Activated CD4-positive, alpha-beta T cell treated with anti-CD3 and anti-CD28 coated beads for 36 hours (primary cell): ENCODE measurements around the gene C2CD4D. TPM values are rescaled to one million over a fixed set of nuclear protein-coding genes. Genes with fewer than 3 reads are reported as not detected.

Experiments used
- ATAC-seq: fragments of 200-7000 bp; cut with Tn5 transposase; one replicate; pipeline ENCODE4 v1.10.0; 2021; ENCODE audit warnings: mild to moderate bottlenecking, moderate library complexity
- CTCF ChIA-PET: fragments of 350-600 bp; sonication (Branson Sonifier 250); formaldehyde crosslinking; loops from one replicate; lab custom pipeline; 2021; ENCODE audit warnings: antibody characterized with exemption; lab: Charles Lee
- POLR2A ChIA-PET: fragments of 350-600 bp; sonication (Branson Sonifier 250); formaldehyde crosslinking; loops from one replicate; lab custom pipeline; 2021; ENCODE audit warnings: antibody characterized with exemption, inconsistent platforms; lab: Charles Lee
- DNase-seq: peaks from one replicate; pipeline ENCODE4 v3.0.0-alpha.2; 2020
- H3K27ac Mint-ChIP-seq: one replicate; pipeline ENCODE4 v1.8.0; 2021; ENCODE audit warnings: mixed read lengths
- H3K27me3 Mint-ChIP-seq: one replicate; pipeline ENCODE4 v1.8.0; 2021; ENCODE audit warnings: mixed read lengths
- H3K36me3 Mint-ChIP-seq: one replicate; pipeline ENCODE4 v1.8.0; 2021; ENCODE audit warnings: low read depth, mixed read lengths
- H3K4me1 Mint-ChIP-seq: one replicate; pipeline ENCODE4 v1.8.0; 2021; ENCODE audit warnings: mixed read lengths
- H3K4me3 Mint-ChIP-seq: one replicate; pipeline ENCODE4 v1.8.0; 2021; ENCODE audit warnings: mild to moderate bottlenecking, moderate library complexity, mixed read lengths
- H3K9me3 Mint-ChIP-seq: one replicate; pipeline ENCODE4 v1.8.0; 2021; ENCODE audit warnings: low read depth, mixed read lengths
- intact Hi-C, 2 experiments: fragments of 100-400 bp; cut with DNase I in 1 of 2; cut with micrococcal nuclease in 1 of 2; formaldehyde crosslinking; loops; one replicate each; pipeline versions ENCODE4 v1.14.2 to v1.15.1; 2022 to 2024; cut with DNase I, micrococcal nuclease
- total RNA-seq, 2 experiments: library from RNA; stranded (reverse); gene quantifications; one replicate each; pipeline ENCODE4 v1.2.3, GENCODE V29; 2021

C2CD4D gene
- total RNA-seq, 2 experiments from 2014 or later: 2.1 to 2.4 TPM

DNA sequence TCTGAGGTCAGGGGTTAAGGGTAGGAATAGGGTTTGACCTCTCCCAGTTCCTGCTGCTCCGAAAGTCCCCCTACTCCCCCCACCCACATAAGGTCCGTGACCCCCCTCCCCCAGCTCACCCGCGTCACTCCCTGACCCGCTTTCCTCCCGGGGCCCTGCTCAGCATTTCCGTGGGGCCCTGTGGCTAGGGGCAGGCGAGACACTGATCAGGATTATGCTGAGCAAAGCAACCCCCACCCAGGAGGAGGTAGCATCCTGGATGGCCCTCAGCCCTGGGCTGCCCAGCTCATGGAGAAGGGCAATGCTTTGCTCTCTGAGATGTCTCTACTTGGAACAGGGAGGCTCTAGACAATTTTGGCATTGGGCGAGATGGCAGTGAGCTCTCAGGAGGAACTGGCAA lies 11.8 kb downstream of the C2CD4D start:
- Mint-ChIP-seq H3K9me3 (no peaks in the 10 kb centered on the region), H3K27me3 (no peaks in the 10 kb centered on the region), H3K4me1 (peaks cover 74% of the 10 kb centered on the region), H3K4me3 (peak overlapping the region; percentile 7), H3K36me3 (no peaks in the 10 kb centered on the region), H3K27ac (peak overlapping the region; percentile 73)
- POLR2A ChIA-PET: interaction anchor here (0.6 kb wide), 1 partner anchor 8 kb away, joined by 3 read pairs; no protein-coding TSS in a partner anchor
- ATAC-seq (no peak), DNase-seq (peak; percentile 54)
- intact Hi-C loops: loop anchor here (2.0 kb wide), 2 partner anchors 37 to 233 kb away; partner anchors contain the start of gene TDRKH (in 2 of the 2)
- CTCF ChIA-PET: interaction anchor here (0.9 to 1.4 kb wide), 3 partner anchors 9 to 38 kb away, joined by 3 to 7 read pairs (median 6); partner anchors contain the start of gene TDRKH

DNA sequence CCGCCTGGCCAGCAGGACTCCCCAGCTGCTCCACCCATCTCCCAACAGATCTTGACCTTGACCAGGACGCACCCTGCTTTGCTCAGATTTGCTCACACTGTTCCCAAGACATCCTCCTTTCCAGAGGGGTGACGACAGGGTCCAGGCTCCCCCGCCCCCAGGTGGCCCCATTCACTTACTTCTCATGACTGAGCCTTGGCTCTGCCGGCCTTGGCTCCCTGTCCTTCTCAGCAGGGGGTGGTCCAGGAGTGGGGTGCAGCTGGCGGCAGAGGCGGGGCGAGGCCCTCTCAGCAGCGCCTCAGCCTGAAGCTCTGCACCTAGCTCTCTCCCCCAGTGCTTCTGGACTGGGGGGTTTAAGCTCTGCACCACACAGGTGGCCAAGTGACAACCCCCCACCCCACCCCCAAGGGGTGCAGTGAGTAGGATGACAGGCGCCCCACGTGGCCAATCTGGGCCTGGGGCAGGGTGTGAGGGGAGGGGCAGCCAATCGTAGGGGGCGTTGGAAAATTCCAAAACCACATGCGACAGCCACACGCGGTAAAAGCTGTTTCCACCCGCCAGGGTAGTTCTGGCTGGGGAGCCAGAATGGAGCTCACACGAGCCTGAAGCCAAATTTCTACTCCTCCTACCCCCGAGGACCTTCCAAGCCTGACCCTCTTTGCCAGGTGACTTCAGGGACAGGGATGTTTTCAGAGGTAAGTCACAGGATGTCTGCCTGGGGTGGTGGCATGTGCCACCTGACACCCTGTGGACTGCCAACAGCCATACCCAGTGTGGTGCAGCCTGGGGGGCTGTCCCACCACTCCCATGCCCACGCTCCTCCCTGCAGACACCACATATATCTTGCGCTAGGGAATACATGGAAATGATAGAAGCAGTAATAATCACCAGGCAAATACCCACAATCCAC lies 13.6 kb downstream of the C2CD4D start:
- H3K27me3 Mint-ChIP-seq: no peaks in the 10 kb centered on the region
- H3K9me3 Mint-ChIP-seq: no peaks in the 10 kb centered on the region
- H3K36me3 Mint-ChIP-seq: no peaks in the 10 kb centered on the region
- POLR2A ChIA-PET: interaction anchor here (0.7 kb wide), 1 partner anchor 775 kb away, joined by 3 read pairs; no protein-coding TSS in a partner anchor
- H3K4me3 Mint-ChIP-seq: peak overlapping the region; percentile 65
- DNase-seq: peak; percentile 61
- intact Hi-C loops: no loop called here
- no peak for ATAC-seq
- peak overlapping the region; percentile 71 for H3K27ac Mint-ChIP-seq
- CTCF ChIA-PET: interaction anchor here (0.6 to 2.5 kb wide), 4 partner anchors 10 to 1655 kb away, joined by 3 to 10 read pairs (median 6); partner anchors contain the start of gene TDRKH
- H3K4me1 Mint-ChIP-seq: peaks cover 79% of the 10 kb centered on the region

DNA sequence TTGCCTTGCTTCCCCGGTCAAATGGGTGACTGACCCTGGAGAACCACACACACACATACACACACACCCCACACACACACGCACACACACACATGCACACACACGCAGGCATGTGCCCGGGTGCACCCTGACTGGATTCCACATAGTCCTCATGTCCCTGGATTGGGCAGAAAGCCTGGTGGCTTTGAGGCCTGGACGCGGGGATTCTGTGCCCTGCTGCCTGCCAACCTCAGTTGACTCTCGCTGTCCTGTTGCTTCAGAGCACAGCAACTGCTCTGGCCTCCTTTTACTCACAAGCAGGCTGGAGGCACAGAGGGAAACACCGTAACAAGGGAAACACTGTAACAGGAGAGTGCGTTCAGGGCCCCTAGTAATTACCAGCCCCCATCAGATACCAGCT lies 14.4 kb downstream of the C2CD4D start:
- DNase-seq (no peak), ATAC-seq (no peak)
- Mint-ChIP-seq H3K36me3 (no peaks in the 10 kb centered on the region), H3K27me3 (no peaks in the 10 kb centered on the region), H3K9me3 (no peaks in the 10 kb centered on the region), H3K27ac (peak overlapping the region; percentile 71), H3K4me3 (peak overlapping the region; percentile 65), H3K4me1 (peaks cover 79% of the 10 kb centered on the region)
- CTCF ChIA-PET: interaction anchor here (1.0 to 2.5 kb wide), 3 partner anchors 11 to 35 kb away, joined by 3 to 10 read pairs (median 7); partner anchors contain the start of gene TDRKH
- POLR2A ChIA-PET: interaction anchor here (0.6 kb wide), 1 partner anchor 548 kb away, joined by 3 read pairs; no protein-coding TSS in a partner anchor
- intact Hi-C loops: no loop called here

DNA sequence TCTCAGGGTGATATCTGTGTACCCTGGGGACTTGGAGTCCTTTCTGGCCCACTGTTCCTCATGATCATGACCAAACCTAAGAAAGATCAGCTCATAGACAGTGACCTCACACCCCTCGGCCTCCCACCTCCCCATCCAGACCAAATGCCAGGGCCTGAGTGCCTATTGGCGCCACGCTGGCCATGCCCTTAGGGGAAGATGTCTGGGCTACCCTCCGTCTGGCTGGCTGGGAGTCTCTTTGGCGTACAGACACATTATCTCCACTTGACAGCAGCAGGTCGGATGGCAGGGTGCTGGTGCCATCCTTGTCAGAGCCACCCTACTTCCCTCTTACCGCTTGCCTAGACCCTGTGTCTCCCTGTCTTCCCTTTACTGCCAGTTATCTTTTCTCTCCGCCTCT lies 16.4 kb downstream of the C2CD4D start:
- ATAC-seq (no peak), DNase-seq (no peak)
- H3K27me3 Mint-ChIP-seq: no peaks in the 10 kb centered on the region
- peak overlapping the region; percentile 9 for H3K4me3 Mint-ChIP-seq
- POLR2A ChIA-PET: interaction anchor here (0.6 kb wide), 1 partner anchor 540 kb away, joined by 3 read pairs; no protein-coding TSS in a partner anchor
- CTCF ChIA-PET: interaction anchor here (0.6 to 3.2 kb wide), 4 partner anchors 10 to 501 kb away, joined by 3 to 19 read pairs (median 5); partner anchors contain the start of genes FLG, MRPL9 and RORC
- no peaks in the 10 kb centered on the region for H3K9me3 Mint-ChIP-seq
- no peaks in the 10 kb centered on the region for H3K36me3 Mint-ChIP-seq
- peak overlapping the region; percentile 73 for H3K27ac Mint-ChIP-seq
- intact Hi-C loops: no loop called here
- peaks cover 73% of the 10 kb centered on the region for H3K4me1 Mint-ChIP-seq

DNA sequence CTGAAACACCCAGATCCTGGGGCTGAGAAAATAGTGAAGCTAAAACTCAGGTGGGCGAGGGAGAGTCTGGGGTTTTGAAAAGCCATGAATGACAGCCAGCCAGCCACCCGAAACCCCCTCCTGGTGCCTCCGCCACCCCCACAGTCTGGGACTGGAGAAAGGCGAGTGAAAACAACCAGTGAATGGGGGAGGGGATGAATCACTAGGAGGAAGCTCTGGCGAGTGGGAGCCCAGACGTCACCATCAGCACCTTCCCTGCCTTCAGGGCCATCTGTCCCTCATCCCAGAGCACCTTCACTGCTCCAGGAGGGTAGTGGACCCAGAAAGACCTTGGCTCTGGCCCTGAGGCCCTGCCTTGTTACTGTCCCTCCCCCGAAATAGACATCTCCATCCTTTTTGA lies 17.2 kb downstream of the C2CD4D start:
- intact Hi-C loops: loop anchor here in 1 of 2 experiments (1.0 kb wide), 1 partner anchor 32 kb away; the partner anchor contains the start of gene TDRKH
- peak overlapping the region; percentile 9 for H3K4me3 Mint-ChIP-seq
- H3K27me3 Mint-ChIP-seq: no peaks in the 10 kb centered on the region
- DNase-seq (peak; percentile 83), ATAC-seq (peak; percentile 38)
- peak overlapping the region; percentile 73 for H3K27ac Mint-ChIP-seq
- no peaks in the 10 kb centered on the region for H3K36me3 Mint-ChIP-seq
- peaks cover 73% of the 10 kb centered on the region for H3K4me1 Mint-ChIP-seq
- POLR2A ChIA-PET: interaction anchor here (0.6 to 1.1 kb wide), 3 partner anchors 24 to 539 kb away, joined by 3 to 4 read pairs (median 3); partner anchors contain the start of gene MRPL9
- CTCF ChIA-PET: interaction anchor here (0.6 to 3.2 kb wide), 7 partner anchors 11 to 727 kb away, joined by 3 to 19 read pairs (median 4); partner anchors contain the start of gene RORC
- H3K9me3 Mint-ChIP-seq: no peaks in the 10 kb centered on the region

DNA sequence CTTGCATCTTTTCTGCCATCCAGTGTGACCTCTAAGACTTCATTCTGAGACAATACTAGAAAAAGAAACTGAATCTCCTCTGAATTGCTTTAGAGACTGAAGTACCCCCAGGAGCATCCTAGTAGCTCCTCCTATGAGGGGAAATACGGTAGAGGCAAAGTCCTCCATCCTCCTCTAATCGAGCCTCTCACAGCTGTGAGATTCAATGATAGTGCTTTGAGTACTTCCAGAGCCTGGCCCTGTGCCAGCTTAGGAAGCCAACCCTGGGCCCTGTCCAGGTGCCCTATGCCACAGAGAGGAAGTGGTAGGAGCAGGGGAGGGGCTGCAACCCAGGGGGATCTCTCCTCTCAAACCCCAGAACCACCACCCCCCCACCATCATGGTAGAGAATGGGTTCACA lies 18.7 kb downstream of the C2CD4D start:
- Mint-ChIP-seq H3K4me1 (peaks cover 76% of the 10 kb centered on the region), H3K36me3 (no peaks in the 10 kb centered on the region), H3K9me3 (no peaks in the 10 kb centered on the region), H3K27me3 (no peaks in the 10 kb centered on the region), H3K4me3 (peak overlapping the region; percentile 30), H3K27ac (peak overlapping the region; percentile 83)
- ChIA-PET CTCF (interaction anchor here (0.6 to 3.2 kb wide), 9 partner anchors 10 to 227 kb away, joined by 3 to 19 read pairs (median 4); partner anchors contain the start of gene RORC), POLR2A (interaction anchor here (0.6 to 1.7 kb wide), 3 partner anchors 62 to 585 kb away, joined by 3 to 5 read pairs (median 3); partner anchors contain the start of gene CGN)
- ATAC-seq (peak; percentile 36), DNase-seq (no peak)
- intact Hi-C loops: no loop called here

DNA sequence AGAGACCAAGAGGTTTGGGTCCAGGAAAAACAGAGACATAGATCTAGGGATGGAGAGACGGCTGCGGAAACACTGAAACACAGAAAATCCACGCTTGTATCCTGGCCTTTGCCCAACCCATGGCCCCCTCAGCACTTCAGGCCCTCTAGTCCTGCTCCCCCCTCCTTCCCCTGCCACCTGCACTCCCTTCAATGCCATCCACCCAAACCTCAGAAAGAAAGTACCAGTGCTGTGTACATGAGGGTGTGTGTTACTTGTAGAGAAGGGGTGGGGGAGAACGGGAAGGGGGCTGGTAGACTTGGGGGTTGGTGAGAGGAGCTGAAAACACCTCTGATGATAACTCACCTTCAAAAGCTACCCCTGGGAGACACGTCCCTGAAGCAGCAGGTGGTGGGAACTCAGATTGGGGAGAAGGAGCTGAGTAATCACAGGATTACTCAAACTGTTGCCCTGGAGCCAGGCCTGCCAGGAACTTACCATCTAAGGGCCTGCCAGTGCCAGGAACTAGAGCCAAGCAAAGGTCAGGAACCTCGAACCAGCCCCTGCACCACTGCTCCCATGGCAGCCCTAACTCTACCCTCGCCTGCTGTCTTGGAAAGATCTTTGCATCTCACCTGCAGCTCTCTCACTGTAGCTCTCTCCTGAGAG lies 19.5 kb downstream of the C2CD4D start:
- ChIA-PET POLR2A (interaction anchor here (0.6 to 1.7 kb wide), 5 partner anchors 8 to 584 kb away, joined by 3 to 11 read pairs (median 3); partner anchors contain the start of genes CGN and TDRKH), CTCF (interaction anchor here (0.7 to 2.4 kb wide), 5 partner anchors 10 to 127 kb away, joined by 3 to 8 read pairs (median 4); no protein-coding TSS in a partner anchor)
- peak; percentile 75 for DNase-seq
- peak overlapping the region; percentile 30 for H3K4me3 Mint-ChIP-seq
- H3K4me1 Mint-ChIP-seq: peaks cover 75% of the 10 kb centered on the region
- intact Hi-C loops: no loop called here
- H3K27me3 Mint-ChIP-seq: no peaks in the 10 kb centered on the region
- peak overlapping the region; percentile 83 for H3K27ac Mint-ChIP-seq
- no peaks in the 10 kb centered on the region for H3K9me3 Mint-ChIP-seq
- ATAC-seq: peak; percentile 71
- no peaks in the 10 kb centered on the region for H3K36me3 Mint-ChIP-seq

DNA sequence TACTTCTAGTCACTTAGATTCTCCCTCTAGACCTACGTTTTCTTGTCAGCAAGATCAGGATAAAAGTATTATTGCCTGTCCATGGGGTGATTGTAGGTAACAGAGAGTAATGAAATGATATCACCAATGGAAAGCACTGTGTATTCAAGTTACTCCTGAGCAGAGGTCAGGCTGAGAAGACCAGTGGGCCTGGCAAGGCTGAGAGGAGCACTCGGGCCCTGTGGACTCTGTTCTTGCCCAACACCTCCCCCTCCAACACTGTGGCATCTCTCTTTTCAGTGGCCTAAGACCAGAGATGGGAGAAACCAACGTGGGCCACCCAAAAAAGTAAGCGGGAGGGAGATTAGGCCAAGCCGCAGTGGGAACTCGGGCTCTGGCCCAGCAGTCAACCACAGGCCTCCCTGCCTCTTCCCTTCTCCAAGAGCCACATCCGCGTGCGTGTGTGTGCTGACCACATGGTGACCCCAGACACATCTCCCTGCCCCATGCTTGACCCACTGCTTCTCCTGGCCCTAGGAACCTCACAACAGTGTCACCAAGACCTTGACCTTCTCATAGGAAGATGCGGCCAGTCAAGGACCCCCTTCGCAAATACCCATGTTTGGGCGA lies 20.3 kb downstream of the C2CD4D start:
- Mint-ChIP-seq H3K27ac (peak overlapping the region; percentile 74), H3K4me1 (peaks cover 78% of the 10 kb centered on the region), H3K27me3 (no peaks in the 10 kb centered on the region), H3K9me3 (no peaks in the 10 kb centered on the region), H3K4me3 (no peak overlapping the region), H3K36me3 (no peaks in the 10 kb centered on the region)
- intact Hi-C loops: no loop called here
- DNase-seq (no peak), ATAC-seq (no peak)
- CTCF ChIA-PET: interaction anchor here (2.1 to 2.4 kb wide), 2 partner anchors 9 to 11 kb away, joined by 8 read pairs; no protein-coding TSS in a partner anchor
- POLR2A ChIA-PET: interaction anchor here (0.7 to 1.0 kb wide), 2 partner anchors 9 to 29 kb away, joined by 3 to 11 read pairs; partner anchors contain the start of gene TDRKH

DNA sequence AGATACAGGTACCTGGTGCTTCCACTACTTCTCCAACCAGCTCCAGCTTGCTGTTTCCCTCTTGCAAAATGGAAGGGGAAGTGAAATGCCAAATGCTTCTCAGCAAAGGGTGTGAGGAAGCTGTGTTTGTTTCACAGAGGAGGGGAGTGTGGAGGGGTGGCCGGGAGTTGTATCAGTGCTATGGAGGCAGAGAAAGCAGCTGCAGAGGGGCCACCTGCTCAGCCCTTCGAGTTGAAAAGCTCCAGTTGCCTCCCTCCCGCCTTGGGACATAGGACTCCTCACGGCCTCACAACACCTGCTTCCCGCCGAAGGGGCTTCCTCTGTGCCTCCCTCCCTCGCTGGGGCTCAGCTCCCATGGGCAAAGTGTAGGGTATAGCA lies 22.3 kb downstream of the C2CD4D start:
- DNase-seq: no peak
- H3K27me3 Mint-ChIP-seq: no peaks in the 10 kb centered on the region
- no peaks in the 10 kb centered on the region for H3K9me3 Mint-ChIP-seq
- H3K4me3 Mint-ChIP-seq: no peak overlapping the region
- ChIA-PET CTCF (interaction anchor here (0.7 to 1.6 kb wide), 4 partner anchors 9 to 55 kb away, joined by 3 to 4 read pairs (median 4); no protein-coding TSS in a partner anchor), POLR2A (no interaction called here)
- peaks cover 69% of the 10 kb centered on the region for H3K4me1 Mint-ChIP-seq
- ATAC-seq: no peak
- intact Hi-C loops: no loop called here
- H3K36me3 Mint-ChIP-seq: no peaks in the 10 kb centered on the region
- H3K27ac Mint-ChIP-seq: no peak overlapping the region
